Heart right ventricle (tissue), 16 donors: ENCODE measurements around the gene SPTBN1. TPM values are rescaled to one million over a fixed set of nuclear protein-coding genes. Genes with fewer than 3 reads are reported as not detected.

Experiments used
- ATAC-seq, 8 donors: fragments of 200-7000 bp; cut with Tn5 transposase; one replicate each; pipeline ENCODE4 v1.9.1; 2020; ENCODE audit warnings: mild to moderate bottlenecking in 8 of 8, moderate library complexity in 8 of 8, moderate number of reproducible peaks in 1 of 8
- DNase-seq, 2 donors: peaks; one replicate each; pipeline ENCODE4 v3.0.0-alpha.2; 2020
- H3K27ac ChIP-seq, 10 donors: fragments of 200-600 bp; sonication (generic) in 2 of 10; one replicate each; pipeline versions ENCODE4 v1.5.0 to v1.8.0; 2020 to 2022; ENCODE audit warnings: mild to moderate bottlenecking in 3 of 10
- H3K27me3 ChIP-seq, 7 donors: fragments of 200-600 bp; one replicate each; pipeline ENCODE4 v1.8.0; 2021 to 2022; ENCODE audit warnings: mild to moderate bottlenecking in 2 of 7
- H3K36me3 ChIP-seq, 9 donors: fragments of 200-600 bp; sonication (generic) in 1 of 9; one replicate each; pipeline versions ENCODE4 v1.5.0 to v1.8.0; 2020 to 2022; ENCODE audit warnings: mild to moderate bottlenecking in 2 of 9
- H3K4me1 ChIP-seq, 9 donors: fragments of 200-600 bp; sonication (generic) in 1 of 9; one replicate each; pipeline versions ENCODE4 v1.5.0 to v1.8.0; 2020 to 2022; ENCODE audit warnings: mild to moderate bottlenecking in 4 of 9
- H3K4me3 ChIP-seq, 10 donors: fragments of 200-600 bp; sonication (generic) in 2 of 10; one replicate each; pipeline versions ENCODE4 v1.5.0 to v1.8.0; 2020 to 2022; ENCODE audit warnings: mild to moderate bottlenecking in 7 of 10, moderate library complexity in 2 of 10
- H3K9me3 ChIP-seq, 11 donors: fragments of 200-600 bp in 10 of 11; sonication (generic) in 2 of 11; one replicate each; pipeline versions ENCODE4 v1.5.0 to v1.8.0; 2013 to 2022; ENCODE audit warnings: mild to moderate bottlenecking in 2 of 11, control low read depth in 1 of 11, moderate library complexity in 1 of 11
- WGBS, 2 donors: extraction: QIAGEN DNeasy Blood & Tissue Kit; methylation state at CpG; one replicate each; pipeline ENCODE4 v1.1.7; 2013; ENCODE audit warnings: inconsistent platforms in 1 of 2; 5-methylcytosine and 5-hydroxymethylcytosine counted together
- intact Hi-C, 10 donors: fragments of 100-400 bp; cut with DNase I; formaldehyde crosslinking; loops; one replicate each; pipeline versions ENCODE4 v1.11.1 to v1.14.2; 2022
- polyA plus RNA-seq, 2 donors: library from polyadenylated mRNA; stranded (reverse); fragments of 200-250 nt; gene quantifications; one replicate each; pipeline ENCODE4 v1.2.3, GENCODE V29; 2013
- total RNA-seq, 10 donors: library from RNA; stranded (reverse); fragmentation: NEBNext Ultra II Directional in 3 of 10; extraction: Animal tissue kit (Norgen Biotek cat#: 25700) in 3 of 10; gene quantifications; one replicate each; pipeline versions ENCODE4 v1.2.1 to v1.2.4, GENCODE V29; 2021 to 2023
- TF ChIP-seq, protein P1 (sequence below), 9 donors: fragments of 200-600 bp; sonication (generic) in 2 of 9; IDR thresholded peaks; one replicate each; pipeline versions ENCODE4 v1.5.0 to v1.8.0; 2021 to 2022; ENCODE audit warnings: antibody characterized with exemption in 9 of 9, mild to moderate bottlenecking in 5 of 9, moderate library complexity in 1 of 9
- donor health status: Arrhythmogenic right ventricular cardiomyopathy.
- donor health status: ischemic (EF 13 %, LVEDD 7.1; RV severe dilation, severe dysfunction).
- donor health status: healthy with polysubstance abuse.
- donor health status: DM: no; HTN: yes; CAD: no.
- donor health status: DM: no; HTN: no; CAD: no.
- donor health status: ischemic (EF 25% LVEDD 6.9; RV normal size, moderate dysfunction).
- donor health status: ischemic (EF 25% LVEDD 5.7; RV mildly dilated, moderate dysfunction).
- donor health status: healthy.
- donor health status: DM: yes; HTN: yes; CAD: no.
- donor health status: Ischemic cardiomyopathy.
- donor health status: ischemic (EF 35%, LVEDD 5.7; RV mildly dilated, moderate dysfunction).
- donor health status: nonischemic (EF 11% LVEDD 7.7; RV severe dilation, severe dysfunction).
- donor health status: DM: yes; HTN: yes; CAD: no.
- donor health status: PGD.
- donor health status: ischemic (EF 29% LVEDD 5.4; RV normal size, mild dysfunction).
- donor health status: nonischemic (EF 23%, LVEDD 6.1; RV moderate dilation, normal function).

The SPTBN1 gene
- total and polyA plus RNA-seq, 12 donors, result 91.1 to 643 (median 494) TPM

DNA sequence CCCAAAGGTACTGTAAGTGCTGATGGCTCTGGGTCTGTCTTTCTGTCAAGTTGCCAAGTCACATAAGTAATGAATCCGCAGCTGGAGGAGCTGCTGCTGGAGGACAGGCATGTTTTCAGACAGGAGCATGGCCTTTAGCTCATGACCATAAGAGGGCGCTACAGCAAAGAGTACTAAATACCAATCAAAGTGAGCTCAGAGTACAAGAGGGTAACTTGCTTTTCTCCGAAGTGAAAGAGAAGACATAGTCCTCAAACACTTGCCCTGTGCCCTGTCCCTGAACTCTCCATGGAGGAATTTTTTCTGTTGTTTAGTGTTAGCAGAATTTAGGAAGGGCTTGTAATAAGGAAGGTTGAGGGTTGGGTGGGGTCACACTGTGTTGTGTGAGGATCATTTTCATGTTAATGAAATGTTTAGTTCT, 209.3 kb downstream of the SPTBN1 start:
- Histone ChIP-seq H3K9me3 (no peaks in the 10 kb centered on the region), H3K4me1 (peaks cover 3 to 70% (median 52%) of the 10 kb centered on the region in 9 donors), H3K36me3 (peaks cover 0 to 100% (median 70%) of the 10 kb centered on the region in 9 donors), H3K27me3 (no peaks in the 10 kb centered on the region), H3K27ac (peak overlapping the region; percentile 53 to 94 (median 76)), H3K4me3 (no peak overlapping the region)
- 24 to 34% methylated on average over 3 of the region's 3 CpGs for WGBS, 2 donors
- TF ChIP-seq, protein P1, sequence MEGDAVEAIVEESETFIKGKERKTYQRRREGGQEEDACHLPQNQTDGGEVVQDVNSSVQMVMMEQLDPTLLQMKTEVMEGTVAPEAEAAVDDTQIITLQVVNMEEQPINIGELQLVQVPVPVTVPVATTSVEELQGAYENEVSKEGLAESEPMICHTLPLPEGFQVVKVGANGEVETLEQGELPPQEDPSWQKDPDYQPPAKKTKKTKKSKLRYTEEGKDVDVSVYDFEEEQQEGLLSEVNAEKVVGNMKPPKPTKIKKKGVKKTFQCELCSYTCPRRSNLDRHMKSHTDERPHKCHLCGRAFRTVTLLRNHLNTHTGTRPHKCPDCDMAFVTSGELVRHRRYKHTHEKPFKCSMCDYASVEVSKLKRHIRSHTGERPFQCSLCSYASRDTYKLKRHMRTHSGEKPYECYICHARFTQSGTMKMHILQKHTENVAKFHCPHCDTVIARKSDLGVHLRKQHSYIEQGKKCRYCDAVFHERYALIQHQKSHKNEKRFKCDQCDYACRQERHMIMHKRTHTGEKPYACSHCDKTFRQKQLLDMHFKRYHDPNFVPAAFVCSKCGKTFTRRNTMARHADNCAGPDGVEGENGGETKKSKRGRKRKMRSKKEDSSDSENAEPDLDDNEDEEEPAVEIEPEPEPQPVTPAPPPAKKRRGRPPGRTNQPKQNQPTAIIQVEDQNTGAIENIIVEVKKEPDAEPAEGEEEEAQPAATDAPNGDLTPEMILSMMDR (IDR thresholded peaks at IDR 0.05), result peak; percentile 34 to 74 (median 62)
- DNase-seq, result no peak
- ATAC-seq, result peak in 6 of 8 donors; percentile 5 to 32 (median 20)
- intact Hi-C loops, result loop anchor here in 5 of 10 donors (5.0 kb wide), 1 partner anchor 37 kb away; no protein-coding TSS in a partner anchor

DNA sequence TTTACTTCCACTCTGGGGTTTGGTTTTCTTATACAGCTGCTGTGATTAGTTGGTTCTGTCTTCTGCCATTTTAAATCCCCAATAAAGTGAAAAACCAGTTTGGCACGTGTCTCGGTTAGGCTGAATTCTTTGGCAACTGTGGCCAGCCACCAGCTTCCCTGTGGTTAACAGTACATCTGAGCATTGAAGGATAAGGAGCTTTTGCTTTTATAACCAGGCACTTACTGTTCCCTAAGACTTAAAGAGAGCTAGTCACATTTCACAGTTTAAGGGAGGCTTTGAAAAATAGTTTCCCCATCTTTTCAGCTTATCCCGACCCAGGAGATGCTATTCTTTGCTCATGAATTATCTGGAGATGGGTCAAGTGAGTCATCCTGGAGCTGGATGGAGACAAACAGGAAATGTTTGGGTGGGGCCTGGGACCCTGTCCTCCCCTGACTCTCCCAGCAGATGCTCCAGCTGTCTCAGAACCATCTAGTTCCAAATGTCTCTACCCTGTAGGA, 210.1 kb downstream of the SPTBN1 start:
- WGBS, 2 donors, result 7 to 18% methylated on average over 3 of the region's 3 CpGs
- DNase-seq (peak in 1 of 2 donors; percentile 74), ATAC-seq (peak; percentile 60 to 79 (median 78))
- H3K4me3 ChIP-seq, result no peak overlapping the region
- no peaks in the 10 kb centered on the region for H3K27me3 ChIP-seq
- intact Hi-C loops, result loop anchor here in 5 of 10 donors (5.0 kb wide), 1 partner anchor 36 kb away; no protein-coding TSS in a partner anchor
- peaks cover 3 to 65% (median 52%) of the 10 kb centered on the region in 9 donors for H3K4me1 ChIP-seq
- H3K36me3 ChIP-seq, result peaks cover 0 to 100% (median 69%) of the 10 kb centered on the region in 9 donors
- no peaks in the 10 kb centered on the region for H3K9me3 ChIP-seq
- TF ChIP-seq, protein P1 (IDR thresholded peaks at IDR 0.05), result no peak
- H3K27ac ChIP-seq, result peak overlapping the region; percentile 53 to 94 (median 76)

DNA sequence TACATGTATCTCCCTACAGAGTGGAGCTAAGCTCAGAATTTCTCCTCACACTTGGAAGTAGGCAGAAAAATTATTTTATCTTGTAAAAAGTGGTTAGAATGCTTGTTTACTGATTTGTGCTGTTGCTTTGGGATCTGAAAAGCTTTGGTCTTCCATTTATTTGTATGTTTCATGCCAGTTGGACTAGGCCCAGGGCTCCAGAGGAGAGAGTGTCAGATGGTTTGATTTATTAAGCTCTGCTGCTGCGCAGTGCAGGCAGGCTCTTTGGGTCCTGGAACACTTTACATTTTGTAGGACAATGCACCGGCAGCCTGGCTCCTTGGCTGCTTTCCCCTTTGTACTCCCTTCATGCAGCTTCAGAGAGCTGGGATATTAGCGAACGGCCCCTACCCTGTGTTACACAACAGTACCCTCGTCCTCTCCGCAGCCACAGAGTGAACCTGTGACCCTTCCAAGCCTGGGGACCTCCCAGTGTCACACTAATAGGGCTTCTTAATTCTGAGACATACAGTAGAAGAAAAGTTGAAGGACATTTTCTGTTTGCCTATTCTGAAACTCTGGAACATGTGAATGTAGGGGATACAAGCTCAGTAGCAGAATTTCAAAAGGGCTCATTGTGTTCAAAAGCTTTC, 210.6 kb downstream of the SPTBN1 start:
- Histone ChIP-seq H3K27ac (peak overlapping the region; percentile 53 to 94 (median 76)), H3K9me3 (no peaks in the 10 kb centered on the region), H3K36me3 (peaks cover 0 to 100% (median 65%) of the 10 kb centered on the region in 9 donors), H3K27me3 (no peaks in the 10 kb centered on the region), H3K4me3 (no peak overlapping the region), H3K4me1 (peaks cover 3 to 66% (median 52%) of the 10 kb centered on the region in 9 donors)
- ATAC-seq, result peak; percentile 60 to 82 (median 75)
- intact Hi-C loops, result loop anchor here in 5 of 10 donors (5.0 kb wide), 1 partner anchor 36 kb away; no protein-coding TSS in a partner anchor
- TF ChIP-seq, protein P1 (IDR thresholded peaks at IDR 0.05), result no peak
- WGBS, 2 donors, result 10 to 19% methylated on average over 6 of the region's 6 CpGs
- DNase-seq, result peak; percentile 52 to 68

DNA sequence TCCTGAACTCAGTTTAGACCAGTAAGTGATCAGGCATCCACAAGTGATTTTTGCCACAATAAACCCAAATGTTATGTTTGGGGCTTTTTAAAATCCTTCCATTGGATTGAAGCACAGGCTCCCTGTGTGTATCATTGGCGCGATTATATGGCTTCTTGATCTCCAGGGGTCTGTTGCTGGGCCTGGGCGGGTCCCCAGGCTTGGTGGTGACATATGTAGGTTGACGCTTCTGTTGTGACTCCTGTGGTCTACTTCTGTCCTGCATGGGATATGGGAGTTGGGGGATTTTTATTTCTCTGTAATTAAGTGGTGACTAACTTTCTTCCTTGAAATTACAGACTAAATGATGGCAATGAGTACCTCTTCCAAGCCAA, 211.1 kb downstream of the SPTBN1 start:
- no peak overlapping the region for H3K4me3 ChIP-seq
- no peaks in the 10 kb centered on the region for H3K9me3 ChIP-seq
- TF ChIP-seq, protein P1 (IDR thresholded peaks at IDR 0.05), result no peak
- no peaks in the 10 kb centered on the region for H3K27me3 ChIP-seq
- 83 to 86% methylated on average over 4 of the region's 4 CpGs for WGBS, 2 donors
- H3K27ac ChIP-seq, result peak overlapping the region; percentile 53 to 94 (median 76)
- DNase-seq (no peak), ATAC-seq (no peak)
- intact Hi-C loops, result loop anchor here in 5 of 10 donors (5.0 kb wide), 1 partner anchor 35 kb away; no protein-coding TSS in a partner anchor
- H3K4me1 ChIP-seq, result peaks cover 3 to 71% (median 56%) of the 10 kb centered on the region in 9 donors
- H3K36me3 ChIP-seq, result peaks cover 0 to 100% (median 60%) of the 10 kb centered on the region in 9 donors
